Suprapubic skin (tissue), 4 donors: ENCODE measurements around the gene MARVELD2. TPM values are rescaled to one million over a fixed set of nuclear protein-coding genes. Genes with fewer than 3 reads are reported as not detected.
A peak's percentile ranks its signal among the peaks of the same experiment; 100 is the strongest.

Experiments
- DNase-seq, 2 donors: peaks; one replicate each; pipeline ENCODE4 v3.0.0-alpha.2; 2019; ENCODE audit warnings: low spot score in 2 of 2
- H3K27ac ChIP-seq: fragments of 200-600 bp; sonication (generic); one replicate; pipeline ENCODE4 v1.5.1; 2019
- H3K27me3 ChIP-seq: fragments of 200-600 bp; sonication (generic); one replicate; pipeline ENCODE4 v1.5.1; 2019
- H3K36me3 ChIP-seq: fragments of 200-600 bp; sonication (generic); one replicate; pipeline ENCODE4 v1.5.1; 2019
- H3K4me1 ChIP-seq: fragments of 200-600 bp; sonication (generic); one replicate; pipeline ENCODE4 v1.5.1; 2019
- H3K4me3 ChIP-seq: fragments of 200-600 bp; sonication (generic); one replicate; pipeline ENCODE4 v1.5.1; 2019; ENCODE audit warnings: mild to moderate bottlenecking
- H3K9me3 ChIP-seq: fragments of 200-600 bp; sonication (generic); one replicate; pipeline ENCODE4 v1.5.1; 2019
- CTCF ChIP-seq, 2 donors: fragments of 200-600 bp in 1 of 2; fragments of 450-650 bp in 1 of 2; sonication (generic) in 1 of 2; IDR thresholded peaks; one replicate each; pipeline ENCODE4 v1.5.1; 2016 to 2019; ENCODE audit warnings: antibody characterized with exemption in 2 of 2, mild to moderate bottlenecking in 1 of 2, moderate library complexity in 1 of 2
- EP300 ChIP-seq: sonication (generic); formaldehyde crosslinking; IDR thresholded peaks from one replicate; pipeline ENCODE4 v1.6.1; 2017; ENCODE audit warnings: antibody characterized with exemption
- POLR2A ChIP-seq, 2 donors: fragments of 450-650 bp; IDR thresholded peaks; one replicate each; pipeline ENCODE4 v1.6.1; 2017; ENCODE audit warnings: antibody characterized with exemption in 2 of 2, mild to moderate bottlenecking in 2 of 2, moderate library complexity in 2 of 2
- POLR2AphosphoS5 ChIP-seq, 3 donors: sonication (generic); formaldehyde crosslinking; IDR thresholded peaks; one replicate each; pipeline ENCODE4 v1.6.1; 2017; ENCODE audit warnings: antibody characterized with exemption in 3 of 3
- WGBS: methylation state at CpG from one replicate; pipeline ENCODE4 v1.1.5; 2018; 5-methylcytosine and 5-hydroxymethylcytosine counted together
- total RNA-seq, 4 donors: library from RNA; depleted of rRNA; stranded (reverse); fragments of >200 nt; gene quantifications; one replicate each; pipeline ENCODE4 v1.1.0, GENCODE V29; 2016

The MARVELD2 gene
- total RNA-seq, 4 donors from 2014 or later, result 22.5 to 29.4 (median 26.0) TPM

- Histone ChIP-seq H3K9me3 (no peaks in the 10 kb centered on the region), H3K27me3 (no peaks in the 10 kb centered on the region), H3K27ac (no peak overlapping the region), H3K4me1 (peaks cover 29% of the 10 kb centered on the region), H3K36me3 (peaks cover 30% of the 10 kb centered on the region), H3K4me3 (no peak overlapping the region)
- DNase-seq, result no peak
- TF ChIP-seq POLR2AphosphoS5 (IDR thresholded peaks at IDR 0.05), result no peak
- TF ChIP-seq CTCF (IDR thresholded peaks at IDR 0.05), result no peak
- TF ChIP-seq POLR2A (IDR thresholded peaks at IDR 0.05), result no peak
- TF ChIP-seq EP300, result no peak
- WGBS, result 95% methylated on average over 5 of the region's 5 CpGs
These were observed 42.5 kb upstream of the MARVELD2 start for GRCh38 chr5:69372394-69372793.

DNA sequence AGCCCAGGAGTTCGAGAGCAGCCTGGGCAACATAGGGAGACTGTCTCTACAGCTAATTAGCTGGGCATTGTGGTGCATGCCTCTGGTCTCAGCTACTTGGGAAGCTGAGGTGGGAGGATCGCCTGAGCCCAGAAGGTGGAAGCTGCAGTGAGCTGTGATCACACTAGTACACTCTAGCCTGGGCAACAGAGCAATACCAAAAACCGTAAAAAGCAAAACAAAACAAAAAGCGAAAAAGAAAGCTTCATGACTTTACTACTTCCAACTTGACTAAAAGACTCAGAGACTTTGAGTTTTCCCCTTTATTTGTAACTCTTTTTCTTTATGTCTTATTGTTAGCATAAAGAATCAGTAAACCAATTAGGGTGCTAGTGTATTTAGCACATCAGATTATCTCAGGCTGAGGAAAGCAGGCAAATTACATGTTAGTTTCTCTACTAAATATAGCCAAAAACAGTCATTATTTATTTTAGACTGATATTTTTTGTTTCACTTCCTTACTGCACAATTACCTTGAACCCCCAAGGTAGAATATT lies 39.9 kb upstream of the MARVELD2 start:
- no peak for TF ChIP-seq EP300
- TF ChIP-seq POLR2A (IDR thresholded peaks at IDR 0.05), result no peak
- no peak for TF ChIP-seq CTCF (IDR thresholded peaks at IDR 0.05)
- no peak for TF ChIP-seq POLR2AphosphoS5 (IDR thresholded peaks at IDR 0.05)
- Histone ChIP-seq H3K36me3 (peaks cover 37% of the 10 kb centered on the region), H3K4me1 (peaks cover 16% of the 10 kb centered on the region), H3K9me3 (no peaks in the 10 kb centered on the region), H3K27ac (no peak overlapping the region), H3K27me3 (no peaks in the 10 kb centered on the region), H3K4me3 (no peak overlapping the region)
- 90% methylated on average over 4 of the region's 4 CpGs for WGBS
- no peak for DNase-seq

DNA sequence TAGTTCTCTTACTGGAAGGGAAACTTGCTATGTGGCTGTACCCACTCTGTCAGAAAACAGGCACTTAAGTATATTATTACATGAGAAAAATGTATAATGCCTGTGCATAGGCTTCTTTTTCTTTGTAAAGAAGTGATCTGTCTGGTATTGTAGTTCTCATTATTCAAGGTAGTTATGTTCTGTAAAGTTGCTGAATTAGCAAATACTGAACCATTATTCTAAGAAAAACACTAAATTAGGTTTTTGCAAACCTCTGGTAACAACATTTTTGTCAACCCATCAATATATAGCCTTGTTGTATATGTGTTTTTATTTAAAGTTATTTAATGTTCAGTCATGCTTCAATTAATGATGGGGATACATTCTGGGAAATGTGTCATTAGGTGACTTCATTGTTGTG lies 36.5 kb upstream of the MARVELD2 start:
- no peak for TF ChIP-seq CTCF (IDR thresholded peaks at IDR 0.05)
- TF ChIP-seq POLR2A (IDR thresholded peaks at IDR 0.05), result no peak
- no peak for TF ChIP-seq EP300
- TF ChIP-seq POLR2AphosphoS5 (IDR thresholded peaks at IDR 0.05), result no peak
- DNase-seq, result no peak
- Histone ChIP-seq H3K4me3 (no peak overlapping the region), H3K9me3 (no peaks in the 10 kb centered on the region), H3K36me3 (peaks cover 69% of the 10 kb centered on the region), H3K27ac (no peak overlapping the region), H3K4me1 (no peaks in the 10 kb centered on the region), H3K27me3 (no peaks in the 10 kb centered on the region)

DNA sequence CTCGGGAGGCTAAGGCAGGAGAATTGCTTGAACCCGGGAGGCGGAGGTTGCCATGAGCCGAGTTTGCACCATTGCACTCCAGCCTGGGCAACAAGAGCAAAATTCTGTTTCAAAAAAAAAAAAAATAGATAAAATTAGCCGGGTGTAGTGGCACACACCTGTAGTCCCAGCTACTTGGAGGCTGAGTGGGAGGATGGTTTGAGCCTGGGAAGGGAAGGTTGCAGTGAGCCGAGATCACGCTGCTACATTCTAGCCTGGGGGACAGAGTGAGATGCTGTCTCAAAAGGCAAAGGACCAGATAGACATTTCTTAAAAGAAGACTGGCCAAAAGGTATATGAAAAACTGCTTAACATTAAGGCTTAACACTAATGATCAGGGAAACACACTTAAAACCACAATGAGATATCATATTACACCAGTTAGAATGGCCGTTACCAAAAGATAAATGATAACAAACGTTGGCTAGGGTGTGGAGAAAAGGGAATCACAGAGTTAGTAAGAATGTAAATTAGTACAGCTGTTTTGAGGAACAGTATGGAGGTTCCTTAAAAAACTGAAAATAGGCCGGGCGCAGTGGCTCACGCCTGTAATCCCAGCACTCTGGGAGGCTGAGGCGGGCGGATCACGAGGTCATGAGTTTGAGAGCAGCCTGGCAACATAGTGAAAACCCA lies 10.1 kb upstream of the MARVELD2 start:
- no peaks in the 10 kb centered on the region for H3K9me3 ChIP-seq
- no peak overlapping the region for H3K27ac ChIP-seq
- H3K4me1 ChIP-seq, result no peaks in the 10 kb centered on the region
- no peaks in the 10 kb centered on the region for H3K27me3 ChIP-seq
- 86% methylated on average over 15 of the region's 15 CpGs for WGBS
- TF ChIP-seq EP300 (no peak), POLR2A (IDR thresholded peaks at IDR 0.05) (no peak), POLR2AphosphoS5 (IDR thresholded peaks at IDR 0.05) (no peak)
- peaks cover 53% of the 10 kb centered on the region for H3K36me3 ChIP-seq
- no peak overlapping the region for H3K4me3 ChIP-seq
- DNase-seq, result no peak

DNA sequence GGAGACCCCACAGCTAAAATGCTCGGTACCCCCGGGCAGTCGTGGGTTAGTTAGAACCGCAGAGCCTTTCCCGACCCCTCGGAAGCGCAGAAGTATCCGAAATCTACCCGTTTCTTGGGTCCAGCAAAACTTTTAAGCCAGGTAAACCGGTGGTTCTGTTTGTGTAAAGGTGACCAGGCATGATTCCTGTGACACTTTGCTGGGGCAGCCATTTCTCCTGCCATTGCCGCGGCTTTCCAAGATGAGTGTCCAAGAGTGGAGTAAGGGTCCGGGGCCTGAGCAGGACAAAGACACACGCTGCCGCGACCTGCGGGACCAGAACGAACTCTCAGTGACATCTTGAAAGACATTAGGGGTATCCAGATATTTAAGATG lies 655 bp downstream of the MARVELD2 start:
- Histone ChIP-seq H3K27ac (peak overlapping the region; percentile 73), H3K27me3 (no peaks in the 10 kb centered on the region), H3K4me1 (no peaks in the 10 kb centered on the region), H3K36me3 (peaks cover 21% of the 10 kb centered on the region), H3K4me3 (peak overlapping the region; percentile 62), H3K9me3 (no peaks in the 10 kb centered on the region)
- no peak for DNase-seq
- TF ChIP-seq POLR2AphosphoS5 (IDR thresholded peaks at IDR 0.05) (no peak), EP300 (no peak)
- WGBS, result 44% methylated on average over 18 of the region's 18 CpGs

DNA sequence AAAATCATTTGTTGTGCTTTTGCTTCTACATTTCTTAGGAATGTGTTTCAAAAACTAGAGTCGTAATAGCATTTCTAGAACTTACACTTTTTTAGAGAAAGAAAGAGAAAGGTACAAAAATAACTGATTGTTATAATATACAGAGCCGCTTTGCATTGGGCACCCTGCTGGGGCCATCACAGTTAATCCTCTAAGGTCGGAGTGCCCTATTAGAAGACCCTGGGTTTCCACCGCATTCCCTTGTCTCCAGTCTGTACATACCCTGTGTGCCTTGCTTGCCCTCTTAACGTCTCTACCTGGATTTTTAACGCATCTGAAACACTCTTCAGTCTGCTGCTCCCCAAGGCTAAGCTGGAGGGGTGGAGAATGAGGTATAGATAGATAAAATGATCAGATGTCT lies 1.3 kb downstream of the MARVELD2 start:
- no peak for DNase-seq
- H3K4me3 ChIP-seq, result peak overlapping the region; percentile 62
- WGBS, result 57% methylated on average over 6 of the region's 6 CpGs
- peaks cover 17% of the 10 kb centered on the region for H3K36me3 ChIP-seq
- no peak for TF ChIP-seq POLR2AphosphoS5 (IDR thresholded peaks at IDR 0.05)
- TF ChIP-seq EP300, result no peak
- TF ChIP-seq CTCF (IDR thresholded peaks at IDR 0.05), result no peak
- no peak for TF ChIP-seq POLR2A (IDR thresholded peaks at IDR 0.05)
- no peaks in the 10 kb centered on the region for H3K9me3 ChIP-seq
- H3K27ac ChIP-seq, result no peak overlapping the region
- H3K4me1 ChIP-seq, result no peaks in the 10 kb centered on the region
- H3K27me3 ChIP-seq, result no peaks in the 10 kb centered on the region
